RWPE2 (cell line): ENCODE results near the gene CACNB2.

Experiments
- ATAC-seq: fragments of 200-7000 bp; cut with Tn5 transposase; 3 replicates; pipeline ENCODE4 v1.9.1; 2021; ENCODE audit warnings: low read depth
- DNase-seq: peaks from one replicate; pipeline ENCODE4 v3.0.0-alpha.2; 2020; ENCODE audit warnings: low spot score
- H3K27ac ChIP-seq: fragments of 450-650 bp; 2 replicates; pipeline ENCODE4 v1.5.1; 2017; ENCODE audit warnings: mild to moderate bottlenecking; ENCODE audit not compliant: poor library complexity, severe bottlenecking
- H3K27me3 ChIP-seq: fragments of 250-450 bp; sonication (Bioruptor Pico); 2 replicates; pipeline ENCODE4 v1.5.1; 2021; ENCODE audit warnings: mild to moderate bottlenecking, moderate library complexity; ENCODE audit not compliant: insufficient read depth, poor library complexity, severe bottlenecking
- H3K36me3 ChIP-seq: fragments of 250-450 bp; sonication (Bioruptor Pico); 2 replicates; pipeline ENCODE4 v1.5.1; 2020; ENCODE audit warnings: low read depth, mild to moderate bottlenecking, moderate library complexity
- H3K4me1 ChIP-seq: fragments of 250-450 bp; sonication (Bioruptor Pico); 2 replicates; pipeline ENCODE4 v1.5.1; 2021; ENCODE audit warnings: mild to moderate bottlenecking, moderate library complexity; ENCODE audit not compliant: insufficient read depth, poor library complexity, severe bottlenecking
- H3K4me3 ChIP-seq: fragments of 250-450 bp; sonication (Bioruptor Pico); 2 replicates; pipeline ENCODE4 v1.5.1; 2021; ENCODE audit warnings: mild to moderate bottlenecking, moderate library complexity; ENCODE audit not compliant: severe bottlenecking
- H3K9me3 ChIP-seq: fragments of 250-450 bp; sonication (Bioruptor Pico); 2 replicates; pipeline ENCODE4 v1.5.1; 2021; ENCODE audit warnings: mild to moderate bottlenecking, moderate library complexity; ENCODE audit not compliant: severe bottlenecking
- TF ChIP-seq, protein P1 (sequence below): fragments of 450-650 bp; IDR thresholded peaks from one replicate; pipeline ENCODE4 v1.5.1; 2017; ENCODE audit warnings: mild to moderate bottlenecking, moderate library complexity; ENCODE audit not compliant: poor library complexity, severe bottlenecking

CACNB2 gene

DNA sequence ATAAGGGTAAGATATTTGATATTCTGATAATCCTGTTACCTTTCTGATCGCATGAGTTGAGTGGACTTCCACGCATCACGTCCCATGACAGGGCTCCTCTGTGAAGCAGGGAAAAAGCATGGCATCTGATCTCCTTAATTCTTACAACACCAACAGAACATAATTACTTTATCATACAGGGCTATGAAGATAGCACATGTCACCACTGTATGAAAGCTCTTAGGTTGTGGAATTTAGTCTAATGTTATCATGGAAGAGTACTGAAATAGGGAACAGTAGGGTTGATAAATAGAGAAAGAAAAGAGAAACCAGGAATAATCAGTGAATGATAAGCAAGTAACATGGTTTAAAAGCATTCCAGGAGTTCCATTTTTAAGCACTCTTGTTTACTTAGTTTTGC is 212.0 kb downstream of the CACNB2 start:
- Histone ChIP-seq H3K27ac (no peak overlapping the region), H3K9me3 (no peaks in the 10 kb centered on the region), H3K4me1 (no peaks in the 10 kb centered on the region), H3K36me3 (no peaks in the 10 kb centered on the region), H3K27me3 (peaks cover 5% of the 10 kb centered on the region), H3K4me3 (no peak overlapping the region)
- DNase-seq (no peak), ATAC-seq (no peak)
- TF ChIP-seq, protein P1, sequence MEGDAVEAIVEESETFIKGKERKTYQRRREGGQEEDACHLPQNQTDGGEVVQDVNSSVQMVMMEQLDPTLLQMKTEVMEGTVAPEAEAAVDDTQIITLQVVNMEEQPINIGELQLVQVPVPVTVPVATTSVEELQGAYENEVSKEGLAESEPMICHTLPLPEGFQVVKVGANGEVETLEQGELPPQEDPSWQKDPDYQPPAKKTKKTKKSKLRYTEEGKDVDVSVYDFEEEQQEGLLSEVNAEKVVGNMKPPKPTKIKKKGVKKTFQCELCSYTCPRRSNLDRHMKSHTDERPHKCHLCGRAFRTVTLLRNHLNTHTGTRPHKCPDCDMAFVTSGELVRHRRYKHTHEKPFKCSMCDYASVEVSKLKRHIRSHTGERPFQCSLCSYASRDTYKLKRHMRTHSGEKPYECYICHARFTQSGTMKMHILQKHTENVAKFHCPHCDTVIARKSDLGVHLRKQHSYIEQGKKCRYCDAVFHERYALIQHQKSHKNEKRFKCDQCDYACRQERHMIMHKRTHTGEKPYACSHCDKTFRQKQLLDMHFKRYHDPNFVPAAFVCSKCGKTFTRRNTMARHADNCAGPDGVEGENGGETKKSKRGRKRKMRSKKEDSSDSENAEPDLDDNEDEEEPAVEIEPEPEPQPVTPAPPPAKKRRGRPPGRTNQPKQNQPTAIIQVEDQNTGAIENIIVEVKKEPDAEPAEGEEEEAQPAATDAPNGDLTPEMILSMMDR: no peak

DNA sequence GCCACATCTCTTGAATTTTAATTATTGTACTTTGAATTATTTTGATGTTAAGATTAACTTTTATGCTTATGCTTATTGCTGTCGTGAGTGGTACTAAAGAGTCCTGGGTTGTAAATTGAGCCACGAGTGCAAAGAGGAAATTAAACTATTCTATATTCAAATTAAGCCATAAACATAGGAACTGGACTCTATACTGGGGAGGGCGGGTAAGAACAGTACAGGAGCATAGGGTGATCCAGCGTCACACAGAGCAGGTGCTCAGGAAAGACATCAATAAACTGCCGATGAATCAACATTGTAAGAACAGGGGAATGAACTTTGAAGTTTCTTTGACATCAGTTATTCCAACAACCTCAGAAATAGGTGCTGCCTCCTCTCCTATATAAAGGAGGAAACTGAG is 219.6 kb downstream of the CACNB2 start:
- Histone ChIP-seq H3K9me3 (no peaks in the 10 kb centered on the region), H3K4me3 (no peak overlapping the region), H3K36me3 (no peaks in the 10 kb centered on the region), H3K4me1 (no peaks in the 10 kb centered on the region), H3K27ac (no peak overlapping the region), H3K27me3 (no peaks in the 10 kb centered on the region)
- TF ChIP-seq, protein P1: no peak
- DNase-seq (no peak), ATAC-seq (no peak)

DNA sequence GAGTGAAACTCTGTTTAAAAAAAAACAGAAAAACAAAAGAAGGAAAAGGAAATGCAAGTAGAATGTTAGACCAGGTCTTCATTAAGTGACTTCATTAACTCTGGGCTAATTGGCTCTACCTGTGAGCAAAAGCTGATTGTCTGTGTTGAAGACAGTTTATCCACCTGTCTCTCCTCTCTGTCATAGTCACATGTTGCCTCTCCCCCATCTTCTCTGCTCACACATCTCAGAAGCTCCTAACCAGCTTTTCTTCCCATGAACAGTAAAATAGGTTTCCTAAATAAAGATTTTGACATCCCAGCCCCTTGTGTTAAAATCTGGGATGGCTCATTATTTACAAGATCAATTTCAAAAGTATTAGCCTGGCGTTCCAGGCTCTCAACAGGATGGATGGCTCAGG is 222.7 kb downstream of the CACNB2 start:
- no peak overlapping the region for H3K4me3 ChIP-seq
- DNase-seq (no peak), ATAC-seq (no peak)
- H3K36me3 ChIP-seq: no peaks in the 10 kb centered on the region
- no peaks in the 10 kb centered on the region for H3K9me3 ChIP-seq
- H3K27ac ChIP-seq: no peak overlapping the region
- H3K27me3 ChIP-seq: no peaks in the 10 kb centered on the region
- no peaks in the 10 kb centered on the region for H3K4me1 ChIP-seq
- TF ChIP-seq, protein P1: no peak

DNA sequence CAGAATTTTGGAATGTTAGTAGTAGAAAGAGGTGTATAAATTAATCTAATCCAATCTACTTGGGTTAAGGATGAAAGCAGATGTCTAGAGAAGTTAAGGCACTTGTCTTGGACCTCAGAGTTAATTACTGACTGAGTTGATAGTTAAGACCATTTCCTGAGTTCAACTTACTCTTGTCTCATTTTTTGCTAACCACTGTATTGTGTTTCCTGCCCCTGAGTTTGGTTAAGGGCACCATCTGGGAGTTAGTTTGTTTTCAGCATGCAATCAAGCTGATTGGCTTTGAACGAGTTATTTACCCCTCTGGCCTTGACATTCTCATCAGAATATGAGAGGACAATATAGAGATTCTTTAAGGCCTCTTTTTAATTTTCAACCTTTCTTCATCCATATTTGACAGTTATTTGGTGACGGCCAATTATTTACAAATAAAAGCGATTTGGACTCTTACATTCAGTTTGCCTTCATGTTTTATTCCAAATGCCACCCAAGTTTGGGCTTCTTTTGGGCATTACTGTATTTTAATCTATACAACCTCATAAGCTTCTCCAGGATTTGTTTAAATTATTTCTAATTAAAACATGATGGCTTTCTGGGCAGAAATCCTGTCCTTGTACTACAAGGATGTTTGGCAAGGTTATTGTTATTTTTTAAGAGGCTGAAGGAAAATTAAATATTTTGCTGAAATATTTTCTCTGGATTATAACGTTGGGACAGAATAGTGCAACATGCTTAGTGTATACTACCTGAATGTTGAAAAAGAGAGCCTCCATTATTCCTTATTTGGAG is 225.0 kb downstream of the CACNB2 start:
- no peaks in the 10 kb centered on the region for H3K9me3 ChIP-seq
- H3K4me3 ChIP-seq: no peak overlapping the region
- TF ChIP-seq, protein P1: no peak
- H3K36me3 ChIP-seq: no peaks in the 10 kb centered on the region
- ATAC-seq: no peak
- peaks cover 6% of the 10 kb centered on the region for H3K4me1 ChIP-seq
- no peak for DNase-seq
- H3K27ac ChIP-seq: no peak overlapping the region
- no peaks in the 10 kb centered on the region for H3K27me3 ChIP-seq

DNA sequence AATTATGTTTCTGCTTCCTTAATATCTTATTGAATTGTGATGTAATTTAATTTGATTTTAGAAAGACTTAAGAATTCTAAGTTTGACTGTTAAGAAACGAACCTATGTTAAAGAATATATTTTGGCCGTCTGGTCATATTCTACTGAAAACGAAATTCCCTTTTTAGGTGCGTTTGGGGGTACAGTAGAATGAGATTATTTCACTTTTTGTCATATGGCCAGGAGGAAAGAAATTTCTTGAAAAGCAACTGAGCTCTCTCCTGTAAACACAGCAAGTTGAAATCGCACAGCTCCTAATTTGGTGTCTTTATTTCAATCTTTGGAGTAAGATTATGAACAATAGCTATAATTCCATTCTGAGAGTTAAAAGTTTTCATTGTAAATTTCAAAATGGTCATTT is 227.6 kb downstream of the CACNB2 start:
- no peak overlapping the region for H3K27ac ChIP-seq
- ATAC-seq (no peak), DNase-seq (no peak)
- peaks cover 6% of the 10 kb centered on the region for H3K4me1 ChIP-seq
- TF ChIP-seq, protein P1: no peak
- no peaks in the 10 kb centered on the region for H3K36me3 ChIP-seq
- no peaks in the 10 kb centered on the region for H3K27me3 ChIP-seq
- no peaks in the 10 kb centered on the region for H3K9me3 ChIP-seq
- H3K4me3 ChIP-seq: no peak overlapping the region
